GM23338 (cell line): ENCODE results near the gene ICAM5. TPM values are rescaled to one million over a fixed set of nuclear protein-coding genes. Genes with fewer than 3 reads are reported as not detected.

Experiments
- ATAC-seq: fragments of 200-7000 bp; cut with Tn5 transposase; 3 replicates; pipeline ENCODE4 v1.9.1; 2020
- DNase-seq: peaks from one replicate; pipeline ENCODE4 v3.0.0-alpha.2; 2015; ENCODE audit warnings: low spot score
- H2AFZ ChIP-seq: fragments of 200-600 bp; sonication (generic); 2 replicates; pipeline ENCODE4 v1.8.0; 2016; ENCODE audit warnings: antibody characterized with exemption, mild to moderate bottlenecking, moderate library complexity
- H3F3A ChIP-seq: fragments of 200-600 bp; sonication (generic); replicated peaks from 2 replicates; pipeline ENCODE4 v1.8.0; 2017; ENCODE audit warnings: antibody characterized with exemption, mixed run types, low read depth
- H3K27ac ChIP-seq: fragments of 200-600 bp; sonication (generic); 2 replicates; pipeline ENCODE4 v1.6.1; 2016; ENCODE audit warnings: low read depth
- H3K27me3 ChIP-seq: fragments of 200-600 bp; sonication (generic); 2 replicates; pipeline ENCODE4 v1.8.0; 2016; ENCODE audit warnings: mild to moderate bottlenecking, mixed run types, moderate library complexity; ENCODE audit not compliant: insufficient read depth
- H3K36me3 ChIP-seq: fragments of 200-600 bp; sonication (generic); 2 replicates; pipeline ENCODE4 v1.8.0; 2016; ENCODE audit warnings: mild to moderate bottlenecking; ENCODE audit not compliant: insufficient read depth
- H3K4me1 ChIP-seq: fragments of 200-600 bp; sonication (generic); 2 replicates; pipeline ENCODE4 v1.8.0; 2016; ENCODE audit warnings: mild to moderate bottlenecking, moderate library complexity; ENCODE audit not compliant: insufficient read depth
- H3K4me2 ChIP-seq: fragments of 200-600 bp; sonication (generic); 2 replicates; pipeline ENCODE4 v1.7.1; 2017; ENCODE audit warnings: mixed run types
- H3K4me3 ChIP-seq: fragments of 200-600 bp; sonication (generic); 2 replicates; pipeline ENCODE4 v1.6.1; 2016; ENCODE audit warnings: mixed run types
- H3K79me2 ChIP-seq: fragments of 200-600 bp; sonication (generic); replicated peaks from 2 replicates; pipeline ENCODE4 v1.8.0; 2017; ENCODE audit warnings: mild to moderate bottlenecking; ENCODE audit not compliant: insufficient read depth
- H3K9me2 ChIP-seq: fragments of 200-600 bp; sonication (generic); 2 replicates; pipeline ENCODE4 v1.8.0; 2017; ENCODE audit not compliant: insufficient read depth
- H4K20me1 ChIP-seq: fragments of 200-600 bp; sonication (generic); replicated peaks from 2 replicates; pipeline ENCODE4 v1.8.0; 2017; ENCODE audit warnings: mild to moderate bottlenecking; ENCODE audit not compliant: insufficient read depth
- H3K27ac Mint-ChIP-seq: 2 replicates; pipeline ENCODE4 v1.8.0; 2020; ENCODE audit warnings: inconsistent platforms, mild to moderate bottlenecking, moderate library complexity, mixed read lengths
- H3K27me3 Mint-ChIP-seq: 3 replicates; pipeline ENCODE4 v1.8.0; 2022; ENCODE audit warnings: low read depth, mild to moderate bottlenecking, moderate library complexity, mixed read lengths, inconsistent platforms; ENCODE audit not compliant: insufficient read depth, poor library complexity
- H3K36me3 Mint-ChIP-seq: 3 replicates; pipeline ENCODE4 v1.8.0; 2021; ENCODE audit warnings: low read depth, mild to moderate bottlenecking, inconsistent platforms, moderate library complexity, mixed read lengths
- H3K4me1 Mint-ChIP-seq: 3 replicates; pipeline ENCODE4 v1.8.0; 2020; ENCODE audit warnings: mild to moderate bottlenecking, inconsistent platforms, mixed read lengths
- H3K4me3 Mint-ChIP-seq: 3 replicates; pipeline ENCODE4 v1.8.0; 2021; ENCODE audit warnings: moderate library complexity, mild to moderate bottlenecking, inconsistent platforms, mixed read lengths
- H3K9me3 Mint-ChIP-seq: 3 replicates; pipeline ENCODE4 v1.8.0; 2020; ENCODE audit warnings: moderate library complexity, mild to moderate bottlenecking, inconsistent platforms, mixed read lengths
- CREB1 ChIP-seq: fragments of 250-450 bp; sonication (Bioruptor Pico); IDR thresholded peaks from 2 replicates; pipeline ENCODE4 v1.5.0; 2020; ENCODE audit warnings: low read depth, mild to moderate bottlenecking, moderate library complexity
- CTCF ChIP-seq, 2 experiments: fragments of 200-600 bp in 1 of 2; sonication (generic) in 1 of 2; conservative IDR thresholded peaks; 2 replicates each; pipeline versions ENCODE4 v1.5.1 to v1.6.1; 2016 to 2017; ENCODE audit warnings: antibody characterized with exemption in 2 of 2, low read depth in 2 of 2, mild to moderate bottlenecking in 2 of 2, moderate library complexity in 1 of 2
- ETS1 ChIP-seq: IDR thresholded peaks from 2 replicates; pipeline ENCODE4 v1.6.1; 2016; ENCODE audit warnings: antibody characterized with exemption
- EZH2 ChIP-seq: fragments of 200-600 bp; sonication (generic); IDR thresholded peaks from one replicate; pipeline ENCODE4 v1.8.0; 2017; ENCODE audit warnings: antibody characterized with exemption, mild to moderate bottlenecking, low read depth; ENCODE audit not compliant: unreplicated experiment
- EZH2phosphoT487 ChIP-seq: fragments of 200-600 bp; sonication (generic); IDR thresholded peaks from one replicate; pipeline ENCODE4 v1.8.1; 2018; ENCODE audit warnings: antibody characterized with exemption; ENCODE audit not compliant: unreplicated experiment
- JUNB ChIP-seq: IDR thresholded peaks from one replicate; pipeline ENCODE4 v1.6.1; 2016; ENCODE audit warnings: antibody characterized with exemption; ENCODE audit not compliant: unreplicated experiment
- NANOG ChIP-seq: IDR thresholded peaks from 2 replicates; pipeline ENCODE4 v1.6.1; 2016; ENCODE audit warnings: antibody characterized with exemption, borderline replicate concordance
- REST ChIP-seq: IDR thresholded peaks from one replicate; pipeline ENCODE4 v1.6.1; 2018; ENCODE audit warnings: antibody characterized with exemption; ENCODE audit not compliant: unreplicated experiment
- ZNF114 ChIP-seq: fragments of 250-450 bp; sonication (Bioruptor Pico); IDR thresholded peaks from 2 replicates; pipeline ENCODE4 v1.5.0; 2020; ENCODE audit warnings: mild to moderate bottlenecking, moderate library complexity
- ZNF331 ChIP-seq: fragments of 250-450 bp; sonication (Bioruptor Pico); IDR thresholded peaks from 2 replicates; pipeline ENCODE4 v1.5.0; 2020; ENCODE audit warnings: low read depth, mild to moderate bottlenecking, moderate library complexity
- ZNF462 ChIP-seq: fragments of 250-450 bp; sonication (Bioruptor Pico); IDR thresholded peaks from 2 replicates; pipeline ENCODE4 v1.5.0; 2020; ENCODE audit warnings: mild to moderate bottlenecking, moderate library complexity
- polyA plus RNA-seq: library from polyadenylated mRNA; unstranded; fragments of >200 nt; fragmentation: Nextera tagmentation; extraction: Ambion mirVana; gene quantifications from 2 replicates; pipeline ENCODE4 v1.2.1, GENCODE V29; 2016
- total RNA-seq: library from RNA; depleted of rRNA; stranded (reverse); fragments of >200 nt; shearing (Covaris generic); gene quantifications from 2 replicates; pipeline ENCODE4 v1.2.3, GENCODE V29; 2014

Gene ICAM5
- total and polyA plus RNA-seq, 2 experiments from 2014 or later, result 0.47 to 4.6 TPM

- DNase-seq (no peak), ATAC-seq (no peak)
- TF ChIP-seq ETS1 (no peak), NANOG (no peak), EZH2 (no peak), CREB1 (CRISPR knock-in tag) (no peak), REST (no peak), CTCF (conservative IDR thresholded peaks at IDR 0.05; ENCODE audit: low read depth in 2 of 2) (no peak), ZNF462 (CRISPR knock-in tag) (no peak), ZNF114 (CRISPR knock-in tag) (no peak), JUNB (no peak), EZH2phosphoT487 (no peak), ZNF331 (CRISPR knock-in tag) (no peak)
- H3K36me3 Mint-ChIP-seq, result peaks cover 40% of the 10 kb centered on the region
- H3K9me2 ChIP-seq, result no peaks in the 10 kb centered on the region
- peaks cover 6% of the 10 kb centered on the region; the same call in 1 of the 2 replicates for H4K20me1 ChIP-seq
- H3K9me3 Mint-ChIP-seq, result peaks cover 2% of the 10 kb centered on the region; the same call in 2 of the 3 replicates
- peaks cover 15% of the 10 kb centered on the region for H3K27me3 Mint-ChIP-seq
- no peak overlapping the region for H3K27ac ChIP-seq
- H2AFZ ChIP-seq, result peak overlapping the region; percentile 23; the same call in 1 of the 2 replicates
- peak overlapping the region; percentile 68 for H3K4me3 ChIP-seq
- no peaks in the 10 kb centered on the region for H3K4me1 ChIP-seq
- H3K4me1 Mint-ChIP-seq, result peaks cover 4% of the 10 kb centered on the region
- peak overlapping the region; percentile 98 for H3K4me2 ChIP-seq
- H3K4me3 Mint-ChIP-seq, result peak overlapping the region; percentile 99
- H3K27ac Mint-ChIP-seq, result peak overlapping the region; percentile 99; the same call in 1 of the 2 replicates
- H3K27me3 ChIP-seq, result no peaks in the 10 kb centered on the region
- H3K36me3 ChIP-seq, result peaks cover 10% of the 10 kb centered on the region
- H3F3A ChIP-seq, result peaks cover 6% of the 10 kb centered on the region
- peaks cover 11% of the 10 kb centered on the region for H3K79me2 ChIP-seq
These were observed 37.0 kb upstream of the ICAM5 start for GRCh38 chr19:10252707-10253106.
